Adrenal gland (tissue), 12 donors: ENCODE data around the gene BRAT1. TPM values are rescaled to one million over a fixed set of nuclear protein-coding genes. Genes with fewer than 3 reads are reported as not detected.

Experiments used
- DNase-seq, 7 donors: peaks; one replicate each; pipeline ENCODE4 v3.0.0-alpha.2; 2019 to 2020
- H3K27ac ChIP-seq, 5 donors: fragments of 200-600 bp; sonication (generic) in 4 of 5; 1 replicate in 3 of 5; 2 replicates in 2 of 5; pipeline versions ENCODE4 v1.5.1 to v1.8.0; 2016 to 2020; ENCODE audit warnings: mild to moderate bottlenecking in 1 of 5
- H3K27me3 ChIP-seq: fragments of 200-600 bp; 2 replicates; pipeline ENCODE4 v1.8.0; 2021
- H3K36me3 ChIP-seq, 2 donors: fragments of 200-600 bp; replicated peaks in 1 of 2; 1 replicate in 1 of 2; 2 replicates in 1 of 2; pipeline versions ENCODE4 v1.5.1 to v1.8.0; 2018 to 2022
- H3K4me1 ChIP-seq, 2 donors: fragments of 200-600 bp; replicated peaks in 1 of 2; 1 replicate in 1 of 2; 2 replicates in 1 of 2; pipeline versions ENCODE4 v1.5.1 to v1.8.0; 2018 to 2021
- H3K4me3 ChIP-seq, 4 donors: fragments of 200-600 bp; sonication (generic) in 3 of 4; one replicate each; pipeline ENCODE4 v1.5.1; 2016 to 2018
- H3K9me3 ChIP-seq, 3 donors: fragments of 200-600 bp; sonication (generic) in 1 of 3; replicated peaks in 1 of 3; 1 replicate in 2 of 3; 2 replicates in 1 of 3; pipeline versions ENCODE4 v1.5.1 to v1.8.0; 2016 to 2021
- POLR2A ChIP-seq, 2 donors: fragments of 450-650 bp; IDR thresholded peaks; one replicate each; pipeline ENCODE4 v1.6.1; 2017; ENCODE audit warnings: antibody characterized with exemption in 2 of 2, mild to moderate bottlenecking in 2 of 2, moderate library complexity in 1 of 2
- WGBS, 4 donors: extraction: QIAGEN DNeasy Blood & Tissue Kit in 2 of 4; methylation state at CpG; one replicate each; pipeline versions ENCODE4 v1.1.5 to v1.1.7; 2013 to 2017; 5-methylcytosine and 5-hydroxymethylcytosine counted together
- intact Hi-C, 2 donors: fragments of 100-400 bp; cut with DNase I; formaldehyde crosslinking; loops; one replicate each; pipeline versions ENCODE4 v1.14.1 to v1.15.0; 2022 to 2023
- polyA plus RNA-seq, 3 donors: library from polyadenylated mRNA; stranded (reverse); fragments of 200-250 nt in 2 of 3; fragments of 350-450 nt in 1 of 3; fragmentation: Illumina TruSeq in 1 of 3; extraction: RNeasy Lipid Tissue Mini Kit (QIAGEN cat#74804) in 1 of 3; gene quantifications; one replicate each; pipeline ENCODE4 v1.2.3, GENCODE V29; 2013 to 2014
- total RNA-seq, 9 donors: library from RNA; depleted of rRNA in 4 of 9; stranded (reverse); fragments of >200 nt in 4 of 9; fragments of 120-200 nt in 1 of 9; fragmentation: NEBNext Ultra II Directional in 1 of 9; extraction: Animal tissue kit (Norgen Biotek cat#: 25700) in 1 of 9; gene quantifications; one replicate each; pipeline versions ENCODE4 v1.1.0 to v1.2.4, GENCODE V29; 2013 to 2023
- TF ChIP-seq, protein P1 (sequence below), 6 experiments: fragments of 450-650 bp in 4 of 6; fragments of 200-600 bp in 2 of 6; sonication (generic) in 1 of 6; IDR thresholded peaks; 1 replicate in 5 of 6; 2 replicates in 1 of 6; pipeline versions ENCODE4 v1.5.1 to v1.8.0; 2016 to 2021; ENCODE audit warnings: antibody characterized with exemption in 6 of 6, mild to moderate bottlenecking in 2 of 6, moderate library complexity in 1 of 6
- donor health status: healthy with polysubstance abuse.
- donor health status: Bipolar disorder and iron deficiency.
- donor health status: DM: yes; HTN: yes; CAD: no.
- donor health status: DM: no; HTN: no; CAD: no.
- donor health status: DM: no; HTN: no; CAD: no.
- donor health status: DM: yes; HTN: yes; CAD: no.

The BRAT1 gene
- total and polyA plus RNA-seq, 12 donors, result 3.7 to 120 (median 72.4) TPM

GRCh38 chr7:2494191-2495130 lies 60.9 kb downstream of the BRAT1 start:
- WGBS, 4 donors, result 0 to 64% (median 61%) methylated on average over 1 to 32 of the region's 32 CpGs
- Histone ChIP-seq H3K27ac (no peak overlapping the region), H3K4me1 (no peaks in the 10 kb centered on the region), H3K27me3 (peaks cover 5% of the 10 kb centered on the region), H3K36me3 (no peaks in the 10 kb centered on the region), H3K9me3 (no peaks in the 10 kb centered on the region), H3K4me3 (no peak overlapping the region)
- TF ChIP-seq POLR2A (IDR thresholded peaks at IDR 0.05), result no peak
- TF ChIP-seq, protein P1, sequence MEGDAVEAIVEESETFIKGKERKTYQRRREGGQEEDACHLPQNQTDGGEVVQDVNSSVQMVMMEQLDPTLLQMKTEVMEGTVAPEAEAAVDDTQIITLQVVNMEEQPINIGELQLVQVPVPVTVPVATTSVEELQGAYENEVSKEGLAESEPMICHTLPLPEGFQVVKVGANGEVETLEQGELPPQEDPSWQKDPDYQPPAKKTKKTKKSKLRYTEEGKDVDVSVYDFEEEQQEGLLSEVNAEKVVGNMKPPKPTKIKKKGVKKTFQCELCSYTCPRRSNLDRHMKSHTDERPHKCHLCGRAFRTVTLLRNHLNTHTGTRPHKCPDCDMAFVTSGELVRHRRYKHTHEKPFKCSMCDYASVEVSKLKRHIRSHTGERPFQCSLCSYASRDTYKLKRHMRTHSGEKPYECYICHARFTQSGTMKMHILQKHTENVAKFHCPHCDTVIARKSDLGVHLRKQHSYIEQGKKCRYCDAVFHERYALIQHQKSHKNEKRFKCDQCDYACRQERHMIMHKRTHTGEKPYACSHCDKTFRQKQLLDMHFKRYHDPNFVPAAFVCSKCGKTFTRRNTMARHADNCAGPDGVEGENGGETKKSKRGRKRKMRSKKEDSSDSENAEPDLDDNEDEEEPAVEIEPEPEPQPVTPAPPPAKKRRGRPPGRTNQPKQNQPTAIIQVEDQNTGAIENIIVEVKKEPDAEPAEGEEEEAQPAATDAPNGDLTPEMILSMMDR (IDR thresholded peaks at IDR 0.05), result no peak
- intact Hi-C loops, result no loop called here
- DNase-seq, result no peak

GRCh38 chr7:2493205-2494164 lies 61.8 kb downstream of the BRAT1 start:
- intact Hi-C loops, result no loop called here
- TF ChIP-seq, protein P1 (IDR thresholded peaks at IDR 0.05), result no peak
- TF ChIP-seq POLR2A (IDR thresholded peaks at IDR 0.05), result no peak
- Histone ChIP-seq H3K36me3 (no peaks in the 10 kb centered on the region), H3K9me3 (no peaks in the 10 kb centered on the region), H3K27ac (peak overlapping the region in 1 of 5 donors; percentile 10), H3K4me3 (no peak overlapping the region), H3K4me1 (no peaks in the 10 kb centered on the region), H3K27me3 (peaks cover 5% of the 10 kb centered on the region)
- 49 to 62% (median 55%) methylated on average over 8 to 11 of the region's 11 CpGs for WGBS, 4 donors
- no peak for DNase-seq

- intact Hi-C loops, result no loop called here
- peaks cover 5% of the 10 kb centered on the region for H3K27me3 ChIP-seq
- DNase-seq, result no peak
- H3K4me3 ChIP-seq, result no peak overlapping the region
- TF ChIP-seq POLR2A (IDR thresholded peaks at IDR 0.05), result no peak
- TF ChIP-seq, protein P1 (IDR thresholded peaks at IDR 0.05), result no peak
- H3K9me3 ChIP-seq, result no peaks in the 10 kb centered on the region
- WGBS, 4 donors, result 82 to 93% (median 90%) methylated on average over 2 of the region's 2 CpGs
- H3K36me3 ChIP-seq, result no peaks in the 10 kb centered on the region
- no peaks in the 10 kb centered on the region for H3K4me1 ChIP-seq
- no peak overlapping the region for H3K27ac ChIP-seq
Observed at GRCh38 chr7:2492038-2492437, 63.3 kb downstream of the BRAT1 start.

DNA sequence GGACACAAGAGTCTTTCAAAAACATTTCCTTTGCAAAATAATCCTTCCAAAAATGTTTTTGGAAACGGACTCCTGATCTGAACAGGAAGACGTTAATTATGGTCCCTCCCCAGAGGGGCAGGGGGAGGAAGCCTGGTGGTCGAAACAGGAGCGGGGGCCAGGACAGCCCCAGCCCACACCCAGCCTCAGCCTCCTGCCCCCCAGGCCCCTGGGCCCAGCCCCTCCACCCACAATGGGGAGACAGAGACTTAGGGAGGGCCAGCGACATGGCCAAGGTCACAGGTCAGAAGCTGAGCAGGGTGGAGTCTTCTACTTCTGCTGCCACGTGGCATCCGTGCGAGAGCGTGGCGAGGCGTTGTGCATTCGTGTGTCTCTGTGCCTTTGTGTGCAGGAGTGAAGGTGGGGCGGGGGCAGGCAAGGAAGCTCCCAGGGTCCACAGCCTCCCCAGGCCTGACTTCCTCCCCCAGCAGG lies 65.1 kb downstream of the BRAT1 start:
- Histone ChIP-seq H3K9me3 (no peaks in the 10 kb centered on the region), H3K4me3 (no peak overlapping the region), H3K36me3 (no peaks in the 10 kb centered on the region), H3K27ac (peak overlapping the region in 3 of 5 donors; percentile 32 to 58 (median 52)), H3K27me3 (peaks cover 5% of the 10 kb centered on the region), H3K4me1 (no peaks in the 10 kb centered on the region)
- intact Hi-C loops, result no loop called here
- TF ChIP-seq, protein P1 (IDR thresholded peaks at IDR 0.05), result no peak
- TF ChIP-seq POLR2A (IDR thresholded peaks at IDR 0.05), result no peak
- WGBS, 4 donors, result 47 to 60% (median 56%) methylated on average over 4 to 13 of the region's 13 CpGs
- peak in 1 of 7 donors; percentile 13 for DNase-seq
